ENCODE data around the gene OR2J3. TPM values are rescaled to one million over a fixed set of nuclear protein-coding genes. Genes with fewer than 3 reads are reported as not detected.

The OR2J3 gene
- polyA plus RNA-seq, 1 of the 3 experiments (the other 2 are of a cell fraction), result not detected

- 0% methylated on average over 1 of the region's 1 CpG for WGBS (ENCODE audit: low lambda C conversion rate)
Measured at GRCh38 chr6:29087213-29087612, 20.6 kb upstream of the OR2J3 start, which contains the start of gene OR2B3. TSS of gene OR2B3 (minus strand) at chr6:29087313. CDS start at chr6:29087248, 65 bp downstream.

DNA sequence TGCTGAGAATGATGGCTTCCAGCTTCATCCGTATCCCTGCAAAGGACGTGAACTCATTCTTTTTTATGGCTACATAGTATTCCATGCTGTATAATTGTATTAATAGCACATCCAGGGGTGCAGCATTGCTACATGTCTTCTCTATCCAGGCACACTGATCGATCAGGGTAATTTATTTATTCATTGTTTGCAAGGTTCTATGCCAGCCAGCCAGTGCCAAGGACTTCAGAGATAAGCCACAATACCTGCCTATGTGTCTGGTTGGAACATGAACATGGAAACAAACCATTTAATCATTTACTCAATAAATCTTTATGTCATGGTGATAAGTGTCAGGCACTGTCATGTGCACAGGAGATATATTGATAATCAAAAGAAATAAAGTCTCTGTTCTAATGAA is 14.9 kb upstream of the OR2J3 start:
- no peak overlapping the region for H3K9ac ChIP-seq
- no peak overlapping the region for H3K4me3 ChIP-seq (ENCODE audit: low read depth in 2 of 2, low read length in 1 of 2)
- no peak for TF ChIP-seq MEF2A (IDR thresholded peaks at IDR 0.05; ENCODE audit: borderline replicate concordance, low read depth)
- no peak for TF ChIP-seq USF2 (IDR thresholded peaks at IDR 0.05; ENCODE audit: borderline replicate concordance, low read depth, low read length)
- no peaks in the 10 kb centered on the region for H3K9me2 ChIP-seq
- H3K9me3 ChIP-seq, result no peaks in the 10 kb centered on the region
- no peaks in the 10 kb centered on the region for H3K4me1 ChIP-seq (ENCODE audit: control insufficient read depth in 1 of 2, insufficient read depth in 2 of 2, low read depth in 1 of 2, low read length in 1 of 2)
- POLR2A ChIA-PET, result no interaction called here
- H3K4me2 ChIP-seq, result no peak overlapping the region
- WGBS (ENCODE audit: low lambda C conversion rate), result 3% methylated on average over 3 of the region's 3 CpGs
- no peak overlapping the region for H3K27ac ChIP-seq (ENCODE audit: low read depth in 2 of 2, low read length in 1 of 2)
- no peaks in the 10 kb centered on the region for H3F3A ChIP-seq (replicated peaks; ENCODE audit: insufficient read depth)
- H2AFZ ChIP-seq (ENCODE audit: low read depth), result no peak overlapping the region
- no peak for DNase-seq
- no peaks in the 10 kb centered on the region for H3K79me2 ChIP-seq (ENCODE audit: insufficient read depth)
- no peaks in the 10 kb centered on the region for H3K27me3 ChIP-seq (ENCODE audit: insufficient read depth)
- no peaks in the 10 kb centered on the region for H4K20me1 ChIP-seq (ENCODE audit: insufficient read depth)
- no peaks in the 10 kb centered on the region for H3K36me3 ChIP-seq (replicated peaks in 1 of 2; ENCODE audit: control insufficient read depth in 1 of 2, insufficient read depth in 2 of 2, low read length in 1 of 2)
- CTCF ChIA-PET, result no interaction called here

More at GRCh38 chr6:29087213-29087612, 20.6 kb upstream of the OR2J3 start, which contains the start of gene OR2B3:
- no peaks in the 10 kb centered on the region for H3F3A ChIP-seq (replicated peaks; ENCODE audit: insufficient read depth)
- CTCF ChIA-PET, result no interaction called here
- H3K4me1 ChIP-seq (ENCODE audit: control insufficient read depth in 1 of 2, insufficient read depth in 2 of 2, low read depth in 1 of 2, low read length in 1 of 2), result no peaks in the 10 kb centered on the region
- H3K9ac ChIP-seq, result no peak within 1 kb of the TSS
- H3K79me2 ChIP-seq (ENCODE audit: insufficient read depth), result no peaks in the 10 kb centered on the region
- TF ChIP-seq MXI1 (IDR thresholded peaks at IDR 0.05; ENCODE audit: low read depth, low read length) (no peak), NRF1 (IDR thresholded peaks at IDR 0.05; ENCODE audit: low read depth, low read length) (no peak)
- DNase-seq, result no peak
- H3K27ac ChIP-seq (ENCODE audit: low read depth in 2 of 2, low read length in 1 of 2), result no peak within 1 kb of the TSS
- no peak within 1 kb of the TSS for H3K4me3 ChIP-seq (ENCODE audit: low read depth in 2 of 2, low read length in 1 of 2)
- H3K9me3 ChIP-seq, result no peaks in the 10 kb centered on the region
- no peaks in the 10 kb centered on the region for H4K20me1 ChIP-seq (ENCODE audit: insufficient read depth)
- no peaks in the 10 kb centered on the region for H3K36me3 ChIP-seq (replicated peaks in 1 of 2; ENCODE audit: control insufficient read depth in 1 of 2, insufficient read depth in 2 of 2, low read length in 1 of 2)
- H3K4me2 ChIP-seq, result no peak within 1 kb of the TSS
- H3K27me3 ChIP-seq (ENCODE audit: insufficient read depth), result peaks cover 3% of the 10 kb centered on the region; the same call in 1 of the 2 replicates
- no peak within 1 kb of the TSS for H2AFZ ChIP-seq (ENCODE audit: low read depth)
- POLR2A ChIA-PET, result no interaction called here
- H3K9me2 ChIP-seq, result no peaks in the 10 kb centered on the region

DNA sequence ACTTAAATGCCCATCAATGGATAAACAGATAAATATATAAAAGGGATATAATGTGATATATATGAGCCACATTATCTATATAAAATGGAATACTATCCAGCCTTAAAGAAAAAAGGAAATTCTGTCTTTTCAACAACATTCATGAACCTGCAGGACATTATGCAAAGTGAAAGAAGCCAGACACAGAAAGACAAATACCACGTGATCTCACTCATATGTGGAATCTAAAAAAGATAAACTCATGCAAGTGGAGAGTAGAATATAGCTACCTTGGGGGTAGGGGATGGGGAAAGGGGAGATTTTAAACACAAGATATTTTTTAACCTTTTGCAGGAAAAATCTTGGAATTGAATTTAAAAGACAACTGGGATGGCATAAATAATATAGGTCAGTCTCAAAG is 10.1 kb upstream of the OR2J3 start:
- no peak for TF ChIP-seq EP300 (IDR thresholded peaks at IDR 0.05; ENCODE audit: borderline replicate concordance in 1 of 2, low read depth in 1 of 2, low read length in 1 of 2)
- TF ChIP-seq CTCF (IDR thresholded peaks at IDR 0.05), result no peak
- TF ChIP-seq, protein P1, sequence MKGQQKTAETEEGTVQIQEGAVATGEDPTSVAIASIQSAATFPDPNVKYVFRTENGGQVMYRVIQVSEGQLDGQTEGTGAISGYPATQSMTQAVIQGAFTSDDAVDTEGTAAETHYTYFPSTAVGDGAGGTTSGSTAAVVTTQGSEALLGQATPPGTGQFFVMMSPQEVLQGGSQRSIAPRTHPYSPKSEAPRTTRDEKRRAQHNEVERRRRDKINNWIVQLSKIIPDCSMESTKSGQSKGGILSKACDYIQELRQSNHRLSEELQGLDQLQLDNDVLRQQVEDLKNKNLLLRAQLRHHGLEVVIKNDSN (IDR thresholded peaks at IDR 0.05; ENCODE audit: borderline replicate concordance, low read depth), result no peak
- TF ChIP-seq ZBTB33 (IDR thresholded peaks at IDR 0.05; ENCODE audit: borderline replicate concordance, low read depth), result no peak
- no peak for TF ChIP-seq GATA2 (CRISPR knock-in tag; IDR thresholded peaks at IDR 0.05)
- no peak for TF ChIP-seq REST (IDR thresholded peaks at IDR 0.05; ENCODE audit: low read depth, low read length)
- TF ChIP-seq TAF1 (IDR thresholded peaks at IDR 0.05; ENCODE audit: borderline replicate concordance, low read depth, low read length), result no peak
- ChIA-PET POLR2A (no interaction called here), CTCF (no interaction called here)
- H2AFZ ChIP-seq (ENCODE audit: low read depth), result no peak overlapping the region
- no peak overlapping the region for H3K4me2 ChIP-seq
- no peak overlapping the region for H3K4me3 ChIP-seq (ENCODE audit: low read depth in 2 of 2, low read length in 1 of 2)
- H3K27ac ChIP-seq (ENCODE audit: low read depth in 2 of 2, low read length in 1 of 2), result no peak overlapping the region
- no peak overlapping the region for H3K9ac ChIP-seq
- DNase-seq, result no peak
- no peaks in the 10 kb centered on the region for H3K79me2 ChIP-seq (ENCODE audit: insufficient read depth)
- H3K4me1 ChIP-seq (ENCODE audit: control insufficient read depth in 1 of 2, insufficient read depth in 2 of 2, low read depth in 1 of 2, low read length in 1 of 2), result no peaks in the 10 kb centered on the region
- no peaks in the 10 kb centered on the region for H4K20me1 ChIP-seq (ENCODE audit: insufficient read depth)
- H3K9me2 ChIP-seq, result no peaks in the 10 kb centered on the region
- H3K27me3 ChIP-seq (ENCODE audit: insufficient read depth), result no peaks in the 10 kb centered on the region; the same call in 1 of the 2 replicates
- no peaks in the 10 kb centered on the region for H3K9me3 ChIP-seq
- H3F3A ChIP-seq (replicated peaks; ENCODE audit: insufficient read depth), result no peaks in the 10 kb centered on the region
- H3K36me3 ChIP-seq (replicated peaks in 1 of 2; ENCODE audit: control insufficient read depth in 1 of 2, insufficient read depth in 2 of 2, low read length in 1 of 2), result no peaks in the 10 kb centered on the region
- WGBS (ENCODE audit: low lambda C conversion rate), result 0% methylated on average over 1 of the region's 1 CpG

Measured in SK-N-SH (cell line).